HG03097 (cell line): ENCODE results near the gene NAA16.
"Not testable (repeated sequence)": the region's sequence is repeated elsewhere in the genome, so short reads cannot be mapped to it uniquely, and the experiment has no call there.

Experiments
- ATAC-seq: cut with Tn5 transposase; IDR thresholded peaks from one replicate; pipeline ENCODE4 v1.9.1; 2021; ENCODE audit not compliant: unreplicated experiment, low FRiP score

The NAA16 gene

GRCh38 chr13:41403983-41404382, 92.9 kb downstream of the NAA16 start:
- ATAC-seq = no peak

GRCh38 chr13:41405367-41405766, 94.3 kb downstream of the NAA16 start:
- ATAC-seq = no peak

GRCh38 chr13:41407380-41407779, 96.3 kb downstream of the NAA16 start:
- no peak for ATAC-seq

- ATAC-seq = no peak
These were observed 97.1 kb downstream of the NAA16 start for GRCh38 chr13:41408121-41408520.

- no peak for ATAC-seq
These were observed 97.7 kb downstream of the NAA16 start for GRCh38 chr13:41408746-41409145.

- ATAC-seq = no peak
These were observed 98.5 kb downstream of the NAA16 start for GRCh38 chr13:41409611-41410010.

GRCh38 chr13:41411060-41411459, 100.0 kb downstream of the NAA16 start:
- no peak for ATAC-seq

GRCh38 chr13:41411522-41411921, 100.5 kb downstream of the NAA16 start:
- no peak for ATAC-seq

GRCh38 chr13:41413872-41414271, 102.8 kb downstream of the NAA16 start:
- ATAC-seq = no peak

GRCh38 chr13:41416276-41416675, 105.2 kb downstream of the NAA16 start:
- no peak for ATAC-seq

GRCh38 chr13:41418027-41418426, 107.0 kb downstream of the NAA16 start:
- no peak for ATAC-seq

- ATAC-seq = no peak
These were observed 107.7 kb downstream of the NAA16 start for GRCh38 chr13:41418731-41419130.

- ATAC-seq = no peak
These were observed 108.1 kb downstream of the NAA16 start for GRCh38 chr13:41419206-41419605.

GRCh38 chr13:41420146-41420545, 109.1 kb downstream of the NAA16 start:
- no peak for ATAC-seq

- not testable (repeated sequence) for ATAC-seq
These were observed 110.3 kb downstream of the NAA16 start for GRCh38 chr13:41421330-41421729.

GRCh38 chr13:41421983-41422382, 110.9 kb downstream of the NAA16 start:
- not testable (repeated sequence) for ATAC-seq

- not testable (repeated sequence) for ATAC-seq
These were observed 112.2 kb downstream of the NAA16 start for GRCh38 chr13:41423259-41423658.

GRCh38 chr13:41424675-41425074, 113.6 kb downstream of the NAA16 start:
- not testable (repeated sequence) for ATAC-seq

- ATAC-seq = no peak
These were observed 115.0 kb downstream of the NAA16 start for GRCh38 chr13:41426047-41426446.
